Measurements from ENCODE around the gene CCNYL1.
"Not testable (repeated sequence)": the region's sequence is repeated elsewhere in the genome, so short reads cannot be mapped to it uniquely, and the experiment has no call there.

Gene CCNYL1

DNA sequence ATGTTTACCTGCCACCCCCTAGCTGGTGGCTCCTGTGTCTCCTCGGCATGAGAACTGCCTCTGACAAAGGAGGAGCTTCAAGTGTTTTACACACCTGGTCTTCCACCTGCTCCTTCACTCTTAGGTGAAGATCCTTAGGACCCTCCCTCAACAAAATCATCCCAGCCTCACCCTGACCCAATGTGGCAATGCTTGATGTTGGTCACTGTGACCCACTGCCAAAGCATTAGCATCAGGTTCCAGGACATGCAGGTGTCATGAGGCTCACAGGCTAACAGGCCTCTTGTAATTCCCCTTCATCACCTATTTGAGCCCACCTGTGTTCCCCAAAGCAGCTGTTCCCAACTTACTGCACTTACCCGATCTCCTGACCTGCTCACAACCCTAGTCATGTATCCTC lies 48.5 kb downstream of the CCNYL1 start:
- H3K4me1 ChIP-seq (ENCODE audit: insufficient read depth, low read length): peaks cover 34% of the 10 kb centered on the region
- no peak overlapping the region for H3K27ac ChIP-seq (ENCODE audit: low read depth, low read length)
- no peaks in the 10 kb centered on the region for H3K27me3 ChIP-seq (ENCODE audit: insufficient read depth, low read length)
- 81% methylated on average over 2 of the region's 2 CpGs for WGBS
- no peak overlapping the region for H3K4me3 ChIP-seq (ENCODE audit: low read length)
- H3K9me3 ChIP-seq (ENCODE audit: insufficient read depth, low read depth, low read length): no peaks in the 10 kb centered on the region
- peaks cover 62% of the 10 kb centered on the region for H3K36me3 ChIP-seq (ENCODE audit: insufficient read depth, low read length)
- H3K9ac ChIP-seq (ENCODE audit: low read depth, low read length): no peak overlapping the region

DNA sequence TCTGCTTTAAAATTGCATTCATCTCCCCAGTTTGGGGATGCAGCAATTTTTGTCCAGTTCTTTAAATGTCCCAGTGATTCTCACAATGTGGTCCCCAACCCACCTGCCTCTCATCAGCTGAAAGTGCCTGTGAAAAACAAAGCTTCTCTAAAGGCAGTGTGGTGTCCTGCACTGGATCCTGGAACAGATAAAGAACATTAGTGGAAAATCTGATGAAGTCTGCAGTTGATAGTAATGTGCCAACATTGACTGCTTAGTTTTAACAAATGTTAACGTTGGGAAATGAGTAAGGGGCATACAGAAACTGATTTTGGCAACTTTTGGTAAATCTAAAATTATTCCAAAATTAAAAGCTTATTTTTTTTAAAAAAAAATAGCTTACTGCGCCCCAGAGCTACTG lies 49.0 kb downstream of the CCNYL1 start:
- Histone ChIP-seq H3K9ac (ENCODE audit: low read depth, low read length) (no peak overlapping the region), H3K9me3 (ENCODE audit: insufficient read depth, low read depth, low read length) (no peaks in the 10 kb centered on the region), H3K27me3 (ENCODE audit: insufficient read depth, low read length) (no peaks in the 10 kb centered on the region), H3K4me3 (ENCODE audit: low read length) (no peak overlapping the region), H3K36me3 (ENCODE audit: insufficient read depth, low read length) (peaks cover 62% of the 10 kb centered on the region), H3K27ac (ENCODE audit: low read depth, low read length) (no peak overlapping the region), H3K4me1 (ENCODE audit: insufficient read depth, low read length) (peaks cover 39% of the 10 kb centered on the region)
- 92% methylated on average over 2 of the region's 2 CpGs for WGBS

DNA sequence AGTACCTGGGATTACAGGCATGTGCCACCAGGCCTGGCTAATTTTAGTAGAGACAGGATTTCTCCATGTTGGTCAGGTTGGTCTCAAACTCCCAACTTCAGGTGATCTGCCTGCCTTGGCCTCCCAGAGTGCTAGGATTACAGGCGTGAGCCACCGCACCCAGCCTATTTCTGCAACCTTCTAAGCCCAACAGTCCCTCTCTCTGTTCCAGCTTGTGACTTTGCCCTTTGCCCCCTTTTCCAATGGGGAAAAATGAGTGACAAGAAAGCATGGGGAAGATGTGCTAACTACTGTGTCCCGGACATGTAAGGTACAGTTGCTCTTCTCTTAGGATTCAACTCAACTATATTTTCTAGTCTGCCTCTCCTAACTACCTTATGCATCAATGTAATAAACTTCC lies 50.0 kb downstream of the CCNYL1 start:
- H3K36me3 ChIP-seq (ENCODE audit: insufficient read depth, low read length): peaks cover 63% of the 10 kb centered on the region
- WGBS: 96% methylated on average over 3 of the region's 3 CpGs
- H3K9ac ChIP-seq (ENCODE audit: low read depth, low read length); H3K27ac ChIP-seq (ENCODE audit: low read depth, low read length); H3K4me3 ChIP-seq (ENCODE audit: low read length); H3K27me3 ChIP-seq (ENCODE audit: insufficient read depth, low read length); H3K9me3 ChIP-seq (ENCODE audit: insufficient read depth, low read depth, low read length): not testable (repeated sequence)
- peaks cover 47% of the 10 kb centered on the region for H3K4me1 ChIP-seq (ENCODE audit: insufficient read depth, low read length)

DNA sequence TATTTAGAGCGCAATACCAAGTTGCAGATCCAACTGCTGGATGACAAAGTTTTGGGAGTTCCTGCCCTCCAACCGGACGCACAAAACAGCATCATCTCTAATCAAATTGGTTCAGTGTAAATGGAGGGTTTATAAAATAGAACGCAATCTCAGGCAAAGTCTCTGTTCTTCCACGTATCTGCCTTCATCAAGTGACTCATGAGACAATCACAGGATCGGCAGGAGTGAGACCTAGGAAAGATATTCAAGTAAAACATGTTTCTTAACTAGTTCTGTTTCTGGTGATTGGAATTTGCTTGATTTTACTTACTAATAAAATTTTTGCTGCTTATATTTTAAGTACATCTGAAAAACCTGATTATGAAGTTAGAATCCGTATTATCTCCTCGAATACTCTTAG lies 50.7 kb downstream of the CCNYL1 start:
- 90% methylated on average over 5 of the region's 8 CpGs for WGBS

DNA sequence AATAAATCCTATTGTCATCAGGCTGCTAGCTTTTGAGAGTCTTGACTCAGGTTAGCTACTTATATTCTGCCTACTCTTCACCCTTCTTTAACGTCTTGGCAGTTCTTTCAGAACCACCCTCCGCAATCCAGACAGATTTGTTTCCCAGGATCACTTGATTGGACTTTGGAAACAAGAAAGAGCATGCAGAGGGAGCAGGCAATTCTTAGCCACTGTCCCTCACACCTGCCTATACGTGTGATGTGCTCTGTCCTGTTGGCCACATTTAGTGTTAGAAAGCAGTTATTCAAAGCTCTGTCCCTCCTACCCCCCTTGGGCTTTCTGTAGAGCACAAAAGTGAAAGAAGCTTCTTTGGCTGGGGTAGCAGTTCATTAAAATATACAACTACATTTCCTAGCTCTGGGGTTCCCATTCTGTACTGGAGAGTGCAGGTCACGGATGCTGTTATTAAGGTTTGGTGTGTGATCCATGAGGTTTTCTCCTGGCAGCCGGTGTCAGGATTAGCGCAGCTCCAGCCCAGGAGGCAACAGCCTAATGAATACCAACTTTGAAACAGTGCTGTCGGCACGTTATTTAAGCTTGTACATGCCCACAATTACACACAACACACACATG lies 52.0 kb downstream of the CCNYL1 start:
- Histone ChIP-seq H3K9ac (ENCODE audit: low read depth, low read length) (no peak overlapping the region), H3K9me3 (ENCODE audit: insufficient read depth, low read depth, low read length) (no peaks in the 10 kb centered on the region), H3K27me3 (ENCODE audit: insufficient read depth, low read length) (peaks cover 9% of the 10 kb centered on the region; the same call in 1 of the 2 replicates), H3K27ac (ENCODE audit: low read depth, low read length) (no peak overlapping the region), H3K36me3 (ENCODE audit: insufficient read depth, low read length) (peaks cover 77% of the 10 kb centered on the region), H3K4me1 (ENCODE audit: insufficient read depth, low read length) (peaks cover 56% of the 10 kb centered on the region), H3K4me3 (ENCODE audit: low read length) (0 out of 2 replicates have a peak overlapping the region, but pooled peaks have one; percentile 5)
- WGBS: 70% methylated on average over 8 of the region's 8 CpGs

More for the DNA sequence above, 50.7 kb downstream of the CCNYL1 start:
- H3K4me3 ChIP-seq (ENCODE audit: low read length): no peak overlapping the region
- no peak overlapping the region for H3K27ac ChIP-seq (ENCODE audit: low read depth, low read length)
- H3K4me1 ChIP-seq (ENCODE audit: insufficient read depth, low read length): peaks cover 51% of the 10 kb centered on the region
- H3K27me3 ChIP-seq (ENCODE audit: insufficient read depth, low read length): peaks cover 5% of the 10 kb centered on the region; the same call in 1 of the 2 replicates
- no peak overlapping the region for H3K9ac ChIP-seq (ENCODE audit: low read depth, low read length)
- no peaks in the 10 kb centered on the region for H3K9me3 ChIP-seq (ENCODE audit: insufficient read depth, low read depth, low read length)
- peaks cover 70% of the 10 kb centered on the region for H3K36me3 ChIP-seq (ENCODE audit: insufficient read depth, low read length)

DNA sequence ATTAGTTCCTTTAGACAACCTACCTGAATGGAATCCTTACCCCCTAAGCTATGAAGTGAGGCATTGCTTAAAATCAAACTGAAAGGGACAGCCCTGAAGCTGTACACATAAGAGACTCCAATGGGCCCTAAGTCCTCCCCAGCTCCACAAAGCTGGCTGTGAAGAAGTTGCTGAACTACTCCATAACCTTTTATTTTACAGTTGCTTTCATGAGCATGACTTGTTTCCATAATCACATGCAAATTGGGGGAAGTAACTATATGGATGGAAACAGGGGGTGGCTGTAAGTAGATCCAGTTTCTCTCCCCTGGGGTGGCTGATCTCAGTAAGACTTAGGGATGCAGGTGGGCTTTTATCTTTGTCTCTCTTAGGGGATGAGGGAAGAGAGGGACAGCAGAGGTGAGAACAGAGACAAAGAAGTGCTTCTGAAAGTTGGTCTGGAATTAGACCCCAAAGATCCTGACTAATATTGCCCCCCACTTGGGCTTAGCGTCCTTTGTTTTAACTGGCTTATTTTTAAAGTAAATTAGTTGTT lies 52.7 kb downstream of the CCNYL1 start:
- WGBS: no CpG with 5 or more reads among the region's 1 CpG
- Histone ChIP-seq H3K9me3 (ENCODE audit: insufficient read depth, low read depth, low read length) (no peaks in the 10 kb centered on the region), H3K4me3 (ENCODE audit: low read length) (peak overlapping the region; percentile 90), H3K27me3 (ENCODE audit: insufficient read depth, low read length) (peaks cover 14% of the 10 kb centered on the region; the same call in 1 of the 2 replicates), H3K4me1 (ENCODE audit: insufficient read depth, low read length) (peaks cover 56% of the 10 kb centered on the region), H3K27ac (ENCODE audit: low read depth, low read length) (peak overlapping the region; percentile 81; the same call in 1 of the 2 replicates), H3K9ac (ENCODE audit: low read depth, low read length) (no peak overlapping the region), H3K36me3 (ENCODE audit: insufficient read depth, low read length) (peaks cover 77% of the 10 kb centered on the region)

DNA sequence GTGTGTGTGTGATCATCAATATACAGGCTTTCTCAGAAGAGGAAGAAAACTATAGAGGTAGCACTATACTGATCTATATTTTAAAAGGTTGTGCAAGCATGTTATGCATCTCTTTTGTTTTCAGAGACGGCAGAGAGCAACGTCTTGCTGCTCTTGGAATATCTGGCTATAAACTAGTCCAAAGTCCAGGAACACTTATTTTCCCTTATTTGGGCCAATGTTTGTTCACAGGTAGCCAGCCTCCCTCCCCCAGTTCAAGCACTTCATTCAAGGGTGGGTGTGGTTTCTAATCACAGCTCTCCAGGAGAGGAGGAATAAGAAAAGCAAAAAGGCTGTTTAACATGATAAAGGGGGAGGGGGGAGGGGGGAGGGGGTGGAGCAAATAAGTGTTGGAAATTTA lies 54.1 kb downstream of the CCNYL1 start:
- peaks cover 56% of the 10 kb centered on the region for H3K4me1 ChIP-seq (ENCODE audit: insufficient read depth, low read length)
- H3K9ac ChIP-seq (ENCODE audit: low read depth, low read length): no peak overlapping the region
- H3K27me3 ChIP-seq (ENCODE audit: insufficient read depth, low read length): peaks cover 17% of the 10 kb centered on the region; the same call in 1 of the 2 replicates
- H3K27ac ChIP-seq (ENCODE audit: low read depth, low read length): peak overlapping the region; percentile 81
- no peaks in the 10 kb centered on the region for H3K9me3 ChIP-seq (ENCODE audit: insufficient read depth, low read depth, low read length)
- peak overlapping the region; percentile 90 for H3K4me3 ChIP-seq (ENCODE audit: low read length)
- H3K36me3 ChIP-seq (ENCODE audit: insufficient read depth, low read length): peaks cover 66% of the 10 kb centered on the region
- 5% methylated on average over 2 of the region's 2 CpGs for WGBS

DNA sequence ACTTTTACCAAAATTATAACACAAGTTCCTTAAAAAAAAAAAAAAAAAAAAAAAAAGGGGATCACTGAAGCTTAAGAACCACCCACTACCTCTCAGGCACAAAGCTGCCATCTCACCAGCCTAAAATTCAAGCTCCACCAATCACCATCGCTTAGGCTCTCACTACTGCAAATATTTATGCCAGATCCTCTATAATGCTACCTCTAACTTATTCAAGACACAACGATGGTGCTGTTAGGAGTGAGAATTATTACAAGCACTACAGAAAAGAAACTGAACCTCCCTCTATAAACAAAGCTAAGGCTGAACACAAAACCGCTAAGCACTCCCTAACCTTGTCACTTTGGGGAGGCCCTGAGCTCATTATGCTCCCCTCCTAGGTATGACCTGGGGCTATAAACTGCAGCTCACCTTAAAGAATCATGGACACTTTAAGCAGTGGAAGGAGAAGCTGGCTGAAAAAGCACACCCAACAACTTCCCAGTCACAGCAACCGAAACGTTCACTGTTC lies 54.7 kb downstream of the CCNYL1 start:
- Histone ChIP-seq H3K4me3 (ENCODE audit: low read length) (peak overlapping the region; percentile 90), H3K9ac (ENCODE audit: low read depth, low read length) (peak overlapping the region; percentile 46), H3K4me1 (ENCODE audit: insufficient read depth, low read length) (peaks cover 56% of the 10 kb centered on the region), H3K36me3 (ENCODE audit: insufficient read depth, low read length) (peaks cover 61% of the 10 kb centered on the region), H3K27me3 (ENCODE audit: insufficient read depth, low read length) (peaks cover 22% of the 10 kb centered on the region; the same call in 1 of the 2 replicates), H3K9me3 (ENCODE audit: insufficient read depth, low read depth, low read length) (no peaks in the 10 kb centered on the region), H3K27ac (ENCODE audit: low read depth, low read length) (peak overlapping the region; percentile 79; the same call in 1 of the 2 replicates)
- 10% methylated on average over 5 of the region's 5 CpGs for WGBS

DNA sequence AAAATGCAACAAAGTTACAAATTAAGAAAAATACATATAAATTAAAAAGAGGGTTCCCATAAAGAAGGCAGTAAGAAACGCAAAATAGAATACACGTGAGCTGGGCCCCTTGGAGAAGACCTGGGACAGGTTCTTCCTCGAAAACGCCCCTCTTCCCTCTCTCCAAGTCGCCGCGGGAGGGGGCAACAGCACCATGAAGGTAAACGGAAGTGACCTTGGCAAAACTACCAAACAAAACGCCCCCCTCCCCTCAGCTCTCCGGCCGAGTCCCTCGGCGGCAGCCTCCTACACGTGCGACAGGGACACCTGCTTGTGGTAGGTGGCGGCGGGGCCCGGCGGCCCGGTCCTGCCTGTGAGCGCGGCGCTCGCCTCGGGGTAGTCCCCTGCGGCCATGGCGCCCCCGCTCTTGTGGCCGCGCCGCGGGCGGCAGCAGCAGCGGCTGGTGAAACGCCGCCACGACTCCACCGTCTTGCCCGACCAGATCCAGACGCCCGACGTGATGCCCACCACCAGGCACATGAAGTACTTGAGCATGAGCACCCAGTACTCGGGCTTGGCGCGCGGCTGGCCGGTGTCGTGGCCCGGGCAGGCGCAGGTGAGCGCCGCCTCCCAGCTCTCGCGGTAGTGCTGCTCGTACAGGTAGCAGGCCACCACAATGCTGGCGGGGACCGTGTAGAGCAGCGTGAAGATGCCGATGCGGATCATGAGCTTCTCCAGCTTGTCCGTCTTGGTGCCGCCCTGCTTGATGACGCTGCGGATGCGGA lies 55.4 kb downstream of the CCNYL1 start:
- Histone ChIP-seq H3K36me3 (ENCODE audit: insufficient read depth, low read length) (peaks cover 53% of the 10 kb centered on the region), H3K4me3 (ENCODE audit: low read length) (peak overlapping the region; percentile 90), H3K4me1 (ENCODE audit: insufficient read depth, low read length) (peaks cover 53% of the 10 kb centered on the region), H3K27ac (ENCODE audit: low read depth, low read length) (peak overlapping the region; percentile 79), H3K9ac (ENCODE audit: low read depth, low read length) (peak overlapping the region; percentile 46), H3K9me3 (ENCODE audit: insufficient read depth, low read depth, low read length) (no peaks in the 10 kb centered on the region), H3K27me3 (ENCODE audit: insufficient read depth, low read length) (peaks cover 22% of the 10 kb centered on the region; the same call in 1 of the 2 replicates)
- WGBS: 49% methylated on average over 65 of the region's 65 CpGs

DNA sequence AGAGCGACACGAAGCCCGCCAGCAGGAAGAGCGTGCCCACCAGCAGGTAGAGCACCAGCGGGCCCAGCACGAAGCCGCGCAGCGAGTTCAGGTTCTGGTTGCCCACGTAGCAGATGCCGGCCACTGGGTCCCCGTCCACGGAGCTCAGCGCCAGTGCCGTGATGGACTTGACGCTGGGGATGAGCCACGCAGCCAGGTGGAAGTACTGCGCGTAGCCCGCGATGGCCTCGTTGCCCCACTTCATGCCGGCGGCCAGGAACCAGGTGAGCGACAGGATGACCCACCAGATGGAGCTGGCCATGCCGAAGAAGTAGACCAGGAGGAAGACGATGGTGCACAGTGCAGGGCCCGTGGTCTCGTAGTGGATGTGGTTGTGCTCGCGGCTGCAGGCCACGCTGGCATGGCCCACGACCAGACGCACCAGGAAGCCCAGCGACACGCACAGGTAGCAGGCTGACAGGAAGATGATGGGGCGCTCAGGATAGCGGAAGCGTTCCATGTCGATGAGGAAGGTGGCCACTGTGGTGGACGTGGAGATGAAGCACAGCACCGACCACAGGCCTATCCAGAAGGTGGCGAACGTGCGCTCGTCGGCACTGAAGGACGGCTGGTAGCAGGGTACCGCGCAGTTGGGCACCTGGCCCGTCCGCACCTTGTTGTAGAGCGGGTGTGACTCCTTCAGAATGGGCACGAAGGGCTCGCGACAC lies 56.2 kb downstream of the CCNYL1 start:
- H3K9me3 ChIP-seq (ENCODE audit: insufficient read depth, low read depth, low read length): no peaks in the 10 kb centered on the region
- peak overlapping the region; percentile 90 for H3K4me3 ChIP-seq (ENCODE audit: low read length)
- H3K27me3 ChIP-seq (ENCODE audit: insufficient read depth, low read length): peaks cover 22% of the 10 kb centered on the region; the same call in 1 of the 2 replicates
- H3K4me1 ChIP-seq (ENCODE audit: insufficient read depth, low read length): peaks cover 50% of the 10 kb centered on the region
- H3K9ac ChIP-seq (ENCODE audit: low read depth, low read length): peak overlapping the region; percentile 83; the same call in 1 of the 2 replicates
- H3K36me3 ChIP-seq (ENCODE audit: insufficient read depth, low read length): peaks cover 46% of the 10 kb centered on the region
- 75% methylated on average over 56 of the region's 56 CpGs for WGBS
- no peak overlapping the region for H3K27ac ChIP-seq (ENCODE audit: low read depth, low read length)

Measured in HUES64 (cell line).